IMR-90 (cell line): ENCODE results near the gene ZNF451.

Experiments used
- BHLHE40 ChIP-seq: fragments of 150-350 bp; IDR thresholded peaks from 2 replicates; pipeline ENCODE4 v1.6.1; 2016; ENCODE audit warnings: mild to moderate bottlenecking, low read depth, low read length
- CEBPB ChIP-seq: IDR thresholded peaks from 2 replicates; pipeline ENCODE4 v1.6.1; 2012; ENCODE audit warnings: low read depth, low read length, improper control_type of control experiment
- CHD1 ChIP-seq: IDR thresholded peaks from 2 replicates; pipeline ENCODE4 v1.6.1; 2012; ENCODE audit warnings: low read depth, low read length, improper control_type of control experiment
- FOS ChIP-seq: fragments of 150-350 bp; IDR thresholded peaks from 2 replicates; pipeline ENCODE4 v1.6.1; 2016; ENCODE audit warnings: low read depth, low read length
- MAFK ChIP-seq: IDR thresholded peaks from 2 replicates; pipeline ENCODE4 v1.6.1; 2012; ENCODE audit warnings: low read depth, low read length, improper control_type of control experiment
- MXI1 ChIP-seq: IDR thresholded peaks from 2 replicates; pipeline ENCODE4 v1.6.1; 2012; ENCODE audit warnings: low read depth, mild to moderate bottlenecking, low read length, moderate library complexity, borderline replicate concordance
- POLR2A ChIP-seq: IDR thresholded peaks from 2 replicates; pipeline ENCODE4 v1.6.1; 2012; ENCODE audit warnings: mild to moderate bottlenecking, low read depth, low read length
- RAD21 ChIP-seq: IDR thresholded peaks from 2 replicates; pipeline ENCODE4 v1.6.1; 2012; ENCODE audit warnings: low read length, improper control_type of control experiment
- TF ChIP-seq, protein P1 (sequence below): conservative IDR thresholded peaks from 2 replicates; pipeline ENCODE4 v1.5.1; 2012; ENCODE audit warnings: mild to moderate bottlenecking, low read depth, low read length, improper control_type of control experiment
- TF ChIP-seq, protein P2 (sequence below): fragments of 150-350 bp; IDR thresholded peaks from 2 replicates; pipeline ENCODE4 v1.6.1; 2017; ENCODE audit warnings: mild to moderate bottlenecking, antibody characterized with exemption, low read length, low read depth

DNA sequence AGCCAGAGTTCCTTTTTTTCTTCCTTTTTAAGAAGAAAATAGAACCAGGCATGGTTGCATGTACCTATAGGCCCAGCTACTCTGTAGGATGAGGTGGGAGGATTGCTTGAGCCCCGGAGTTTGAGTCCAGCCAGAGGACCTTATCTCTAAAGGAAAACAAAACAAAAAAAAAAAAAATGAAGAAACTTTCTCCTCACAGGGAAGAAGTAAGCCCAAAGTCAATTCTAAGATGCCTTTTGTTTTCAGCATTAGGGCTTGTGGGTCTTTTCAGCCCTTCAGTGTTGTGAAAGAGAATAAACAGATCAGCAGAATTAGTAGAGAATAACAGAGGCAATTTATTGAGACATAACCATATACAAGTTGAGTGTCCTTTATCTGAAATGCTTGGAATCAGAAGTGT lies 26.8 kb downstream of the ZNF451 start:
- TF ChIP-seq, protein P1, sequence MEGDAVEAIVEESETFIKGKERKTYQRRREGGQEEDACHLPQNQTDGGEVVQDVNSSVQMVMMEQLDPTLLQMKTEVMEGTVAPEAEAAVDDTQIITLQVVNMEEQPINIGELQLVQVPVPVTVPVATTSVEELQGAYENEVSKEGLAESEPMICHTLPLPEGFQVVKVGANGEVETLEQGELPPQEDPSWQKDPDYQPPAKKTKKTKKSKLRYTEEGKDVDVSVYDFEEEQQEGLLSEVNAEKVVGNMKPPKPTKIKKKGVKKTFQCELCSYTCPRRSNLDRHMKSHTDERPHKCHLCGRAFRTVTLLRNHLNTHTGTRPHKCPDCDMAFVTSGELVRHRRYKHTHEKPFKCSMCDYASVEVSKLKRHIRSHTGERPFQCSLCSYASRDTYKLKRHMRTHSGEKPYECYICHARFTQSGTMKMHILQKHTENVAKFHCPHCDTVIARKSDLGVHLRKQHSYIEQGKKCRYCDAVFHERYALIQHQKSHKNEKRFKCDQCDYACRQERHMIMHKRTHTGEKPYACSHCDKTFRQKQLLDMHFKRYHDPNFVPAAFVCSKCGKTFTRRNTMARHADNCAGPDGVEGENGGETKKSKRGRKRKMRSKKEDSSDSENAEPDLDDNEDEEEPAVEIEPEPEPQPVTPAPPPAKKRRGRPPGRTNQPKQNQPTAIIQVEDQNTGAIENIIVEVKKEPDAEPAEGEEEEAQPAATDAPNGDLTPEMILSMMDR = no peak
- no peak for TF ChIP-seq MAFK
- no peak for TF ChIP-seq MXI1
- TF ChIP-seq CHD1 = no peak
- TF ChIP-seq CEBPB = no peak
- TF ChIP-seq FOS = no peak
- TF ChIP-seq, protein P2, sequence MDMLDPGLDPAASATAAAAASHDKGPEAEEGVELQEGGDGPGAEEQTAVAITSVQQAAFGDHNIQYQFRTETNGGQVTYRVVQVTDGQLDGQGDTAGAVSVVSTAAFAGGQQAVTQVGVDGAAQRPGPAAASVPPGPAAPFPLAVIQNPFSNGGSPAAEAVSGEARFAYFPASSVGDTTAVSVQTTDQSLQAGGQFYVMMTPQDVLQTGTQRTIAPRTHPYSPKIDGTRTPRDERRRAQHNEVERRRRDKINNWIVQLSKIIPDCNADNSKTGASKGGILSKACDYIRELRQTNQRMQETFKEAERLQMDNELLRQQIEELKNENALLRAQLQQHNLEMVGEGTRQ = no peak
- no peak for TF ChIP-seq RAD21
- no peak for TF ChIP-seq BHLHE40
- no peak for TF ChIP-seq POLR2A
